ENCODE results near the gene NR3C2.

The NR3C2 gene

GRCh38 chr4:148030193-148030873 is 411.9 kb downstream of the NR3C2 start:
- DNase-seq: no peak

- DNase-seq: no peak
Observed at GRCh38 chr4:148029781-148030180, 412.4 kb downstream of the NR3C2 start.

Measured in hematopoietic multipotent progenitor cell treated with erythropoietin and hydrocortisone succinate and interleukin-3 and kit ligand, for 8 days (in vitro differentiated cells).